GM12875 (cell line): ENCODE data around the gene CNBP.
"Not testable (repeated sequence)": the region's sequence is repeated elsewhere in the genome, so short reads cannot be mapped to it uniquely, and the experiment has no call there.

Source experiments
- H3K4me3 ChIP-seq: one replicate; pipeline ENCODE4 v1.5.1; 2011; ENCODE audit warnings: low read depth, low read length, control low read depth
- TF ChIP-seq, protein P1 (sequence below): IDR thresholded peaks from 2 replicates; pipeline ENCODE4 v1.5.1; 2011; ENCODE audit warnings: low read depth, mild to moderate bottlenecking, control low read depth, inconsistent platforms, low read length, moderate library complexity, borderline replicate concordance; ENCODE audit not compliant: insufficient read depth

The CNBP gene

DNA sequence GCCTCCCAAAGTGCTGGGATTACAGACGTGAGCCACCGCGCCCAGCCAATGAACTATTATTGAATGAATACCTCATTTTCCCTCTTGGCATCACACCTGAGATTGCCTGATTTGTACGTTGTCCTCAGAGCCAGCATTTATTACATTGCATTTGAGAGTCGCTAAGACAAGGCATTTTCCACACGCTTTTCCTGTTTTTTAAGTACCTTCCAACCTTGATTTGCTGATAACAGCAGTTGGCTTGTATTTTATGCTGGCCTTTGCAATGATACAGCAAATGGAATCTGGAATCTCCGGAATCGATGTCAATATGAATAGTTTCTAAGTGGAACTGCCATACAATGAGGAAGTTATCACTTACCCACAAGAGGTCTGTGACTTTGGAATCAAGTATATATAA is 15.7 kb upstream of the CNBP start:
- no peak overlapping the region for H3K4me3 ChIP-seq
- TF ChIP-seq, protein P1, sequence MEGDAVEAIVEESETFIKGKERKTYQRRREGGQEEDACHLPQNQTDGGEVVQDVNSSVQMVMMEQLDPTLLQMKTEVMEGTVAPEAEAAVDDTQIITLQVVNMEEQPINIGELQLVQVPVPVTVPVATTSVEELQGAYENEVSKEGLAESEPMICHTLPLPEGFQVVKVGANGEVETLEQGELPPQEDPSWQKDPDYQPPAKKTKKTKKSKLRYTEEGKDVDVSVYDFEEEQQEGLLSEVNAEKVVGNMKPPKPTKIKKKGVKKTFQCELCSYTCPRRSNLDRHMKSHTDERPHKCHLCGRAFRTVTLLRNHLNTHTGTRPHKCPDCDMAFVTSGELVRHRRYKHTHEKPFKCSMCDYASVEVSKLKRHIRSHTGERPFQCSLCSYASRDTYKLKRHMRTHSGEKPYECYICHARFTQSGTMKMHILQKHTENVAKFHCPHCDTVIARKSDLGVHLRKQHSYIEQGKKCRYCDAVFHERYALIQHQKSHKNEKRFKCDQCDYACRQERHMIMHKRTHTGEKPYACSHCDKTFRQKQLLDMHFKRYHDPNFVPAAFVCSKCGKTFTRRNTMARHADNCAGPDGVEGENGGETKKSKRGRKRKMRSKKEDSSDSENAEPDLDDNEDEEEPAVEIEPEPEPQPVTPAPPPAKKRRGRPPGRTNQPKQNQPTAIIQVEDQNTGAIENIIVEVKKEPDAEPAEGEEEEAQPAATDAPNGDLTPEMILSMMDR, result no peak

DNA sequence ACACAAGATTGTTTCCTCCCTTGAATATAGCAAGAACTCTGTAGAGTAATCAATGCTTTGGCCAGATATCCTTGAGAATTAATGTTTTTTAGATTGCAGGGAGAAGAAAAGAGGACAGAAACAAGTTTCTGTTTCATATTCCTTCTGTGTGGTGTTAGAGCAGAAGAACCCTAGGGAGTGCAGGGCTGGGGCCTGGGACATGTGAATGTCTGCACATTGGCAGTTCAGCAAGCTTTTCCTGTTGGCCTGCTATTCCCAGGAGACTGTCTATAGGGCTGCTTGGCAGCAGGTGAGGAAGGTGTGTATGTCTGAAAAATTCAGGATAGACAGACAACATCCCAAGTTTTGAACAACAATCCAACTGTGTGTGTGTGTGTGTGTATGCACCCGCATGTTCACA is 13.6 kb upstream of the CNBP start:
- TF ChIP-seq, protein P1, result no peak
- H3K4me3 ChIP-seq, result no peak overlapping the region

DNA sequence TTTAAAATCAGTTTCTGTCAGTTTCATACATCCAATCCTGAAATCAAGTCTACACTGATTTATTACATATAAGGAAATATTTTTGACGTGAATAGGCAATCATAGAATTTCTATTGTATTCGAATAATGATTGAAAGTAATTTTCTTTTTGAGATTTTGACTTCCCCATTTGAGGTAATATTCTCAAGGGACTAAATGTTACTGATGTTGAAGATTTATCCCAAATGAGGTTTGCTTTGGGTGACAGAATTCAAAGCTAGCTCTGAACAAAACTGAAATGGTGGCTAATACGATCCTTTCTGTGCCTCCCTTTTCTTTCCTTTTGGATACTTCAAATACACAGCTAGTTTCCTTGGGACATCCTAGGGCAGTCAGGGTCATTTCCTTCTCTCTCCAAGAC is 12.9 kb upstream of the CNBP start:
- TF ChIP-seq, protein P1, result no peak

DNA sequence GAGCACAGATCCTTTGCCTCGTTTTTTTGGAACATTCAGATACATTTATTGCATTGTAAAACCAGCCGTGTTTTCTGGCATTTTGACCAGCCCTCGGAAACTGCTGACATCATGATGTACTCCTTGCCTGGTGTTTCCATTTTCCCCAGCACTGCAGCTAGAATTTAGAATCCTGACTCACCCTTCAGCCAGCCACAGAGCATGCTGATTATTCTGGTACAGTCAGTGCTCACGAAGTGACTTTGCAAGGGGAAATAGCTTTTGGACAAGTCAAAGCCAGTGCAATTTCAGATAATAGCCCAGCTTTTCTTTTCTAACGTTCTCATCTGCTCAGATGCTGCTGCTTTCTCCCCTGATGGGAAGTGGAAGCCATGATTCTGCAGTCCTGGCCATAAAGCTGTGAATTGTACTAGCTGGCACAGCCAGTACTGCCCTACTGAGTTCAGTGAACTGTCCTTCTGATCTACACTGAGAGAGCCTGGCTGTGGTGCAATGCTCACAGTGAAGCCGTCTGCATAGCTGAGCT is 12.1 kb upstream of the CNBP start:
- TF ChIP-seq, protein P1, result no peak
- no peak overlapping the region for H3K4me3 ChIP-seq

More for the DNA sequence above, 12.9 kb upstream of the CNBP start:
- no peak overlapping the region for H3K4me3 ChIP-seq

DNA sequence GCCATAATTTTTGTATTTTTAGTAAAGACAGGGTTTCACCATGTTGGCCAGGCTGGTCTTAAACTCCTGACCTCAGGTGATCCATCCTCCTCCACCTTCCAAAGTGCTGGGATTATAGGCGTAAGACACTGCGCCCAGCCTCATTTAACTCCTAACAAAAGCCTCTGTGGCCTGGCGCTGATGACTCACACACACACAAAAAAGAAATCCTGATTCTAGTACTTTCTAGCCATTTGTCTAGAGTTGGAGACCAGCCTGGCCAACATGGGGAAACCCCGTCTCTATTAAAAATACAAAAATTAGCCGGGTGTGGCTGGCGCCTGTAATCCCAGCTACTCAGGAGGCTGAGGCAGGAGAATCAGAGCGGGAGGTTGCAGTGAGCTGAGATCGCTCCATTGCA is 6.1 kb upstream of the CNBP start:
- H3K4me3 ChIP-seq, result not testable (repeated sequence)

DNA sequence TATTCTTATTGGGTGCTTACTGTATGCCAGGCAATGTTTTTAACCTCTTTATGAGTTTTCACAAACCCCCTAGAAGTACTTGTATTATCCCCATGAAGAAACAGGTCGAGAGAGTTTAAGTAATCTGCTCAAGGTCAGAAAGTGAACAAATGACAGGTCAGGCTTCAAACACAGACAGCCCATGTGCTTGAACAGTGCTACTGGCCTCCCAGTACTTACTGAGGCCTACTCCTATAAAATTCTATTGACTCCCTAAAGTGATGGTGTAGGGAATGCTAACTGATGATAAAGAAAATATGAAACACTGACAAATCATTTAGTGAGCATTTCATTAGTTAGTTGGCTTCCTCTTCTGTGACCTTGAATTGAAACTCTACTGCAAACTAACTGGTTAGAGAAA is 4.2 kb upstream of the CNBP start:
- TF ChIP-seq, protein P1, result no peak
- no peak overlapping the region for H3K4me3 ChIP-seq

DNA sequence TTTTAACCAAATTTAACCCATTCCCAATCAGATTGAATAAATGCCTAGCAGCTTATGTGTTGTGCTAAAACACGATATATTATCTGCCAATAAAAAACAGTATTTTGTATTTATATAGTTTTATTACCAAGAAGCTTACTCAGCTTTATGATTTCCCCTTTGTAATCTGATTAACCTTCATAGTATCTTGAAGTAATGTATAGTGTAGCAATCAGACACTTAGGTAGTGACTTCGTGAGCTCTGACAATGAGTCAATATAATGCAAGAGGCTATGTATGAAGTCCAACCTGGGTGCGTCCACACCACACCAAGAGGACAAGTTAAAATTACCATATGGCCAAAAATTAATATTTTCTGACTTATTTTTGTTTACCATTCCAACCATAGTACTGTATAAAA is 2.1 kb upstream of the CNBP start:
- TF ChIP-seq, protein P1, result no peak
- H3K4me3 ChIP-seq, result no peak overlapping the region

DNA sequence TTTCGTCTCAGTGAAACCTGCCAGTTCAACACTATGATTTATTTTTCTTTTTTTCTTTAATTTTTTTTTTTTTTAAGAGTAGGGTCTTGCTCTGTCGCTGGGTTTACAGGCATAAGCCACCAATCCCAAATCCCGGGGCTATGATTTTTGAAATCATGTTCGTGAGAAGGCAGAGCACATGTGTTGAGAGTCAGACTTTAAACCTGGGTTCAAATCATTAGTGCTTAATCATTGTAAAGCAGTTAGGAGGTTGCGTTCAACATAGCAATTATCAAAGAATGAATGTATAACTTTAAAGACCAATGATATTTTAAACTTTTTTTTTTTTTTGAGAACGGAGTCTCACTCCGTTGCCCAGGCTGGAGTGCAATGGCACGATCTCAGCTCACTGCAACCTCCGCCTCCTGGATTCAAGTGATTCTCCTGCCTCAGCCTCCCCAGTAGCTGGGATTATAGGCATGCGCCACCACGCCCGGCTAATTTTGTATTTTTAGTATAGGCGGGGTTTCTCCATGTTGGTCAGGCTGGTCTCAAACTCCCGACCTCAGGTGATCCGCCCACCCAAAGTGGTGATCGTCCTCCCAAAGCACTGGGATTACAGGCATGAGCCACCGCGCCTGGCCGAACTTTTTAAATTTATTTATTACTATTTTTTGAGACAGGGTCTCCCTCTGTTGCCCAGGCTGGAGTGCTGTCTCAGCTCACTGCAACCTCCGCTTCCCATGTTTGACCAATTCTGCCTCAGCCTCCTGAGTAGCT is 1.3 kb upstream of the CNBP start:
- peak overlapping the region; percentile 93 for H3K4me3 ChIP-seq
